Activated CD8-positive, alpha-beta T cell treated with anti-CD3 and anti-CD28 coated beads for 36 hours (primary cell): Measurements from ENCODE around the gene PLEKHB1. TPM values are rescaled to one million over a fixed set of nuclear protein-coding genes. Genes with fewer than 3 reads are reported as not detected.
A peak's percentile ranks its signal among the peaks of the same experiment; 100 is the strongest.

Experiments used
- ATAC-seq: fragments of 200-7000 bp; cut with Tn5 transposase; one replicate; pipeline ENCODE4 v1.10.0; 2021; ENCODE audit warnings: mild to moderate bottlenecking, moderate library complexity
- CTCF ChIA-PET: fragments of 350-600 bp; sonication (Branson Sonifier 250); formaldehyde crosslinking; loops from one replicate; lab custom pipeline; 2021; ENCODE audit warnings: antibody characterized with exemption; lab: Charles Lee
- POLR2A ChIA-PET: fragments of 350-600 bp; sonication (Branson Sonifier 250); formaldehyde crosslinking; loops from one replicate; lab custom pipeline; 2021; ENCODE audit warnings: antibody characterized with exemption; lab: Charles Lee
- DNase-seq: peaks from one replicate; pipeline ENCODE4 v3.0.0-alpha.2; 2020
- H3K27ac Mint-ChIP-seq: one replicate; pipeline ENCODE4 v1.8.0; 2021; ENCODE audit warnings: mild to moderate bottlenecking, mixed read lengths
- H3K27me3 Mint-ChIP-seq: one replicate; pipeline ENCODE4 v1.8.0; 2021; ENCODE audit warnings: mixed read lengths
- H3K36me3 Mint-ChIP-seq: one replicate; pipeline ENCODE4 v1.8.0; 2021; ENCODE audit warnings: low read depth, mixed read lengths
- H3K4me1 Mint-ChIP-seq: one replicate; pipeline ENCODE4 v1.8.0; 2021; ENCODE audit warnings: low read depth, mixed read lengths
- H3K4me3 Mint-ChIP-seq: one replicate; pipeline ENCODE4 v1.8.0; 2021; ENCODE audit warnings: mild to moderate bottlenecking, moderate library complexity, mixed read lengths
- H3K9me3 Mint-ChIP-seq: one replicate; pipeline ENCODE4 v1.8.0; 2021; ENCODE audit warnings: mixed read lengths
- intact Hi-C: fragments of 100-400 bp; cut with micrococcal nuclease; formaldehyde crosslinking; loops from one replicate; pipeline ENCODE4 v1.10.0; 2022
- total RNA-seq, 2 experiments: library from RNA; stranded (reverse); gene quantifications; one replicate each; pipeline ENCODE4 v1.2.3, GENCODE V29; 2021
- TF ChIP-seq, protein P1 (sequence below): fragments of 200-600 bp; IDR thresholded peaks from one replicate; pipeline ENCODE4 v1.8.0; 2022; ENCODE audit warnings: antibody characterized with exemption, mild to moderate bottlenecking

The PLEKHB1 gene
- total RNA-seq, 2 experiments from 2014 or later, result 8.6 to 11.8 TPM

GRCh38 chr11:73636249-73636648, 10.1 kb upstream of the PLEKHB1 start:
- H3K36me3 Mint-ChIP-seq, result no peaks in the 10 kb centered on the region
- TF ChIP-seq, protein P1, sequence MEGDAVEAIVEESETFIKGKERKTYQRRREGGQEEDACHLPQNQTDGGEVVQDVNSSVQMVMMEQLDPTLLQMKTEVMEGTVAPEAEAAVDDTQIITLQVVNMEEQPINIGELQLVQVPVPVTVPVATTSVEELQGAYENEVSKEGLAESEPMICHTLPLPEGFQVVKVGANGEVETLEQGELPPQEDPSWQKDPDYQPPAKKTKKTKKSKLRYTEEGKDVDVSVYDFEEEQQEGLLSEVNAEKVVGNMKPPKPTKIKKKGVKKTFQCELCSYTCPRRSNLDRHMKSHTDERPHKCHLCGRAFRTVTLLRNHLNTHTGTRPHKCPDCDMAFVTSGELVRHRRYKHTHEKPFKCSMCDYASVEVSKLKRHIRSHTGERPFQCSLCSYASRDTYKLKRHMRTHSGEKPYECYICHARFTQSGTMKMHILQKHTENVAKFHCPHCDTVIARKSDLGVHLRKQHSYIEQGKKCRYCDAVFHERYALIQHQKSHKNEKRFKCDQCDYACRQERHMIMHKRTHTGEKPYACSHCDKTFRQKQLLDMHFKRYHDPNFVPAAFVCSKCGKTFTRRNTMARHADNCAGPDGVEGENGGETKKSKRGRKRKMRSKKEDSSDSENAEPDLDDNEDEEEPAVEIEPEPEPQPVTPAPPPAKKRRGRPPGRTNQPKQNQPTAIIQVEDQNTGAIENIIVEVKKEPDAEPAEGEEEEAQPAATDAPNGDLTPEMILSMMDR, result no peak
- H3K27me3 Mint-ChIP-seq, result no peaks in the 10 kb centered on the region
- intact Hi-C loops, result no loop called here
- peaks cover 12% of the 10 kb centered on the region for H3K4me1 Mint-ChIP-seq
- no peak overlapping the region for H3K4me3 Mint-ChIP-seq
- H3K9me3 Mint-ChIP-seq, result peaks cover 4% of the 10 kb centered on the region
- no peak overlapping the region for H3K27ac Mint-ChIP-seq
- ATAC-seq, result peak; percentile 34
- ChIA-PET POLR2A (interaction anchor here (0.7 kb wide), 1 partner anchor 11 kb away, joined by 3 read pairs; no protein-coding TSS in a partner anchor), CTCF (interaction anchor here (1.0 to 4.0 kb wide), 6 partner anchors 10 to 301 kb away, joined by 3 to 35 read pairs (median 6); no protein-coding TSS in a partner anchor)
- DNase-seq, result peak; percentile 11

- POLR2A ChIA-PET, result no interaction called here
- H3K27me3 Mint-ChIP-seq, result no peaks in the 10 kb centered on the region
- peaks cover 3% of the 10 kb centered on the region for H3K9me3 Mint-ChIP-seq
- no peaks in the 10 kb centered on the region for H3K36me3 Mint-ChIP-seq
- CTCF ChIA-PET, result interaction anchor here (1.0 to 4.0 kb wide), 6 partner anchors 9 to 301 kb away, joined by 3 to 35 read pairs (median 6); partner anchors contain the start of gene PLEKHB1
- H3K4me3 Mint-ChIP-seq, result no peak overlapping the region
- ATAC-seq (no peak), DNase-seq (no peak)
- TF ChIP-seq, protein P1, result no peak
- H3K27ac Mint-ChIP-seq, result no peak overlapping the region
- peaks cover 12% of the 10 kb centered on the region for H3K4me1 Mint-ChIP-seq
- intact Hi-C loops, result no loop called here
These were observed 9.4 kb upstream of the PLEKHB1 start for GRCh38 chr11:73637012-73637411.

DNA sequence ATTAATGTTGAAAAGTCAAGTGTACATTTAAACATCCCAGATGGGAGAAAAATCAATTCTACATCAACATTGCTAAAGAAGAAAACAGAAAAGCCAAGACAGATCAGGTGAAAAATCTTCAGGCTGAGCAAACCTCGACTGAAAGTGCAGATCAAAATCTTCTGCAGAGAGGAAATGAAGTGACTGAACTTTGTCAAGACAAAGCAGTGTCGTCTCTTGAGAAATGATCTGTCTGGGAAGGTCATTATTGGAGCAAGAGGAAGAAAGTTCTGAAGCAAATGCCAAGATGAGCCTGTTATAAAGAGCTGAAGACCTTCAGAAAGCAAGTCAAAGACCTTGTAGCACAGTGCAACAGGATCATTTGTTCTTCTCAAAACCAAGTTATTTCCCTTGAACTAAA, 5.8 kb upstream of the PLEKHB1 start:
- intact Hi-C loops, result no loop called here
- ChIA-PET POLR2A (interaction anchor here (0.6 to 0.8 kb wide), 2 partner anchors 49 to 277 kb away, joined by 3 read pairs; no protein-coding TSS in a partner anchor), CTCF (interaction anchor here (1.5 to 3.9 kb wide), 3 partner anchors 15 to 211 kb away, joined by 3 to 31 read pairs (median 9); no protein-coding TSS in a partner anchor)
- Mint-ChIP-seq H3K4me1 (peaks cover 6% of the 10 kb centered on the region), H3K36me3 (no peaks in the 10 kb centered on the region), H3K27me3 (no peaks in the 10 kb centered on the region), H3K27ac (no peak overlapping the region), H3K4me3 (no peak overlapping the region), H3K9me3 (no peaks in the 10 kb centered on the region)
- DNase-seq (no peak), ATAC-seq (no peak)
- TF ChIP-seq, protein P1, result no peak

- H3K4me3 Mint-ChIP-seq, result no peak overlapping the region
- intact Hi-C loops, result no loop called here
- CTCF ChIA-PET, result interaction anchor here (3.9 kb wide), 1 partner anchor 16 kb away, joined by 31 read pairs; no protein-coding TSS in a partner anchor
- ATAC-seq, result no peak
- H3K4me1 Mint-ChIP-seq, result peaks cover 7% of the 10 kb centered on the region
- H3K27me3 Mint-ChIP-seq, result no peaks in the 10 kb centered on the region
- TF ChIP-seq, protein P1, result no peak
- POLR2A ChIA-PET, result interaction anchor here (0.6 kb wide), 1 partner anchor 50 kb away, joined by 3 read pairs; no protein-coding TSS in a partner anchor
- no peaks in the 10 kb centered on the region for H3K9me3 Mint-ChIP-seq
- no peak for DNase-seq
- H3K36me3 Mint-ChIP-seq, result no peaks in the 10 kb centered on the region
- H3K27ac Mint-ChIP-seq, result no peak overlapping the region
These were observed 4.7 kb upstream of the PLEKHB1 start for GRCh38 chr11:73641668-73642067.
